HG03378 (cell line): ENCODE results near the gene CADM2.

Source experiments
- ATAC-seq: cut with Tn5 transposase; IDR thresholded peaks from one replicate; pipeline ENCODE4 v1.9.1; 2021; ENCODE audit warnings: mild to moderate bottlenecking, moderate library complexity; ENCODE audit not compliant: unreplicated experiment

Gene CADM2

DNA sequence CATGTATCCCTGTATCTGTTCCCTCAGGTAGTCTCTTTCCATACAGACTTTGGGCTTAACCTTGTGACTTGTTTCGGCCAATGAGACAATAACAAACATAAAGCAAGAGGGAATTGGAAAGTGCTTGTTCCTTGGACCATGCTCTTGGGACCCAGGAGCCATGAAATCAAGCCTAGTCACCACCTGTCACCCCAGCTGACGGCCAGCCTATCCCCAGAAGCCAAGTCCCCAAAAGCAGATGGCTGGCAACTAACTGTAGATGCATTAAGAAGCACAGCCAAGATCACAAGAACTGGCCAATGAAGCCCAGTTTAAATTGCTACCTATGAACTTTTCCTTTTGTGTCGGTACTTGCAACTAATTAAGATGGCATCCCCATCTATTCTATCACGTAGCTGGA lies 822.0 kb downstream of the CADM2 start:
- ATAC-seq: no peak

DNA sequence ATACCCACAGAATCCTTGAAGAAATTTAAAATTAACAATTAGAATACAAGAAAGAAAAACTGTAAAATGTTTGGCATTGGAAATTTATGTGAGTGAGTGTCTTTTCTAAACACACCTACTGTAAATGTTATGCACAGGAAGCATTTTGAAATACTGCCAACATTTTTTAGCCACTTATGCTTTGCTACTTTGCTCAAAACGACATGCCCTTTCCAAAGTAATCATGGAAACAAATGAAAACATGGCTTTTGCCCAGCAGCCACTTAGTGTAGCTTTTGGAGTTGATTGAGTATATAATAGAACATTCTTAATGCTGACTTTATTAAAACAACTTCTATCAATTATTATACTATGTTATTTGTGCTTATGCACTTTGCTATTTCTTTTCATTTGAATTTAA lies 823.0 kb downstream of the CADM2 start:
- ATAC-seq: no peak

DNA sequence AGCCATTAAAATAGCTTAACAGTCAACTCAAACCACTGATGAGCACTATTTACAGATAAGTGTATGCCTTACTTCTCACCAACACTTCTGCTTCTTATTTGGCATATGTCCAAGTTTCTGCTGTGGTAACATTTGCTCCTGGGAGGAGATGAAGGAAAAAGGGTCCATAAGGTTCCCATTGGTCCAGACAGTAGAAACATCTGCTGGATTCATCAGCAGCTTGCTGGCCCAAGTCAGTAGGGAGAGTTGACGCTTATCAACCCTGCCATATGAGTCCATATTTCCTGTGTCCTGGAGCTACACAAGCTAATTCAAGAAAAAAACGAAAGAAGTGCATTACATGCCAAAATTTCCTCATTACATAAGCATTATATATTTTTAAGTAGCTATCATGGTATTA lies 824.5 kb downstream of the CADM2 start:
- no peak for ATAC-seq

DNA sequence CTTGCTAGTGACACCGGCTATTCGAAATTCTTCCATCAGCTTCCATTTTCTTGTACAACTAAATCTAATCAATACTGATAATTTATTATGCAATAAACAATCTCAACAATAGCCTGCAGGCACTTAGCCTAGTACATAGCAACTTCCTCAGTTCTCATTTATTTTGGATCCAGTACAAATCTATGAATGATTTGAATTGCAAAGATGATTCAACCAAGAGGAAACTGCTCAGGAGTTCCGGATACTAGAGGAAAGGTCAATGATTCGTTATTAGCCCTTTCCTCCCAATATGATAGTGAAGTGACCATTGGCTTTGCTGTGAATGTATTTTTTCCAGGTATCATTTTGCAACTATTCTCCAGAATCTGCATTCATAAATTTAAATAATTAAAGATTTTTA lies 827.0 kb downstream of the CADM2 start:
- ATAC-seq: no peak

DNA sequence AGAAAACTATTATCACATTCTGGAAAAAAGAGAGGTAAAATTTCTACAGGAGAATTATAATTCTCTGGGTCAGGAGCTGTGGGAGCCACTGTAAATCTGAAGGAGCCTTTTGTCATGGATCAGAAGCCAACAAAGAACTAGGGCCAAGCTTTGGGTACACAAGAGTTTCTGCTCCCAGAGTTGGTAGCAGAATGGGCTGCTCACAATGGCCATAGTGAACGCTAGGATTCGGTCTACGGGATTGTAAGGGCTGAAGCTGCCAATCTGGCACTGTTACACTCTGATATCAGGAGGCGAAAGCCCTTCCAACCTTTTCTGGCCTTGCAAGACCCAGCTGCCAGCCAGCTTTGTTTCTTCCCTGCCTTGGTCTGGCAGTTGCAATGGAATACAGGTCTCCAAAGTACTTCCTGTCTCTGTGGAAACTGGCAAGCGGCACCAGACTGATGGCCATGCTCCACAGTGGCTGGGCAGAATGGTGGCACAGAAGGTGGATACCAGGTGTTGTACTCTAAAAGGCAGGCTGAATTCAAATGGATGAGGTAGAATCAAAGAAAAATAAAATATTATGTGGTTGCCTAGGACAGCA lies 831.7 kb downstream of the CADM2 start:
- no peak for ATAC-seq

DNA sequence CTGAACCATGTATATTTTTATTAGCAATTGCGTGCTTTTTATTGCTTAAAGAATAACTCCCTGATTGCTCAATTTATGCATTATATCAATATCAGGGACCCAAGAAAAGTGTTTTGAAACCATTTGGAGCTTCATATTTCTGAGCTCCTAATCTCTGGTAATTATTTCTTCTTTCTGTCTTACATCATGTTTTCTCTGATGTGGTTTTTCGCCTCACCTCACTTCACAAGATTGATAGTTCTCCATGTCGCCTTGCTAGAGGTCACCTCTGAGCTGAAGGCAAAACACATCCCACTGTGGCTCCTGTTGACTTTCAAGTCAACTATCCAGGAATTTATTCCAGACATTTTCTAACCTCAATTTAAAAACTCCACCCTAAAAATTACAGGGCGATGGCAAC lies 837.4 kb downstream of the CADM2 start:
- ATAC-seq: no peak

DNA sequence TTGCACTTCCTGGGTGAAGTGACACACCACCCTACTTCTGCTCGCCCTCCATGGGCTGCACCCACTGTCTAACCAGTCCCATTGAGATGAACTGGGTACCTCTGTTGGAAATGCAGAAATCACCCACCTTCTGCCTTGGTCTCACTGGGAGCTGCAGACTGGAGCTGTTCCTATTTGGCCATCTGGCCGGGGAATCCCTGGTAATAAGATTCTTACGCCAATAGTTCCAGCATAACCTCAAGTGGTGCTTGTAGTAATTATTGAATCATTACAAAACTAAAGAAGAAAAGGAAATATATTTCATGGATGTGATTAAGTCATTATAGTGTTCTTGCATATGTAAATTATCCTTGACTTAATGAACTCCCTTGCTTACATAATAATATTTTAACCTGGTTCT lies 841.9 kb downstream of the CADM2 start:
- ATAC-seq: no peak

DNA sequence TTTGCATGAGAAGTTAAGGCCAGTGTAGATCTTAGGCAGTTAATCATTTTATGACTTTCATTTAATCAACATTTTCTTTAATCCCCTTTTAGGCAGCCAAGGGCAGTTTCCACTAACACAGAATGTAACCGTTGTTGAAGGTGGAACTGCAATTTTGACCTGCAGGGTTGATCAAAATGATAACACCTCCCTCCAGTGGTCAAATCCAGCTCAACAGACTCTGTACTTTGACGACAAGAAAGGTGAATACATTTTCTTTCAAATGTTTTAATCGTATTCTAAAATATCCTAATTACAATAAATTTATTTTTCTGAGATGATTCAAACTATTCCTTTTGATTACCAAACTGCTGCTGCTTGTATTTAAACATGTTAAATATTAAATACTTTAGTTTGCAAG lies 843.2 kb downstream of the CADM2 start:
- no peak for ATAC-seq

DNA sequence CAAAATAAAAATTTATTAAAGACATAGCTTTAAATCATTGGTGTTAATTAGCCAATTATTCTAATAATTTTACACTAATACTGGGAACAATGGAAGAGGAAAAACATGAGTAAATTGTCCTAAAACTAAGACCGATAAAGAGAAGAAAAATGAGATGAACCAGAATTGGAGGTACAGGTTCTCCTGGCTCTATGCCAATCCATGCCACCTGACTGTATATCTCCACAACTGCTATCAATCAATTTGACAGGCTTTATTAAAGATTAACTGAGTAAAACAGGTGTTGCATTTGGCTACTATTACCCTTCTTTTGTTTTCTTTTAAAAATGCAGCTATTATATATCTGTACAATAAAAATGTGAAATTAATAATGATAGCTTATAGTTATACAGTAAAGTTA lies 850.0 kb downstream of the CADM2 start:
- no peak for ATAC-seq

DNA sequence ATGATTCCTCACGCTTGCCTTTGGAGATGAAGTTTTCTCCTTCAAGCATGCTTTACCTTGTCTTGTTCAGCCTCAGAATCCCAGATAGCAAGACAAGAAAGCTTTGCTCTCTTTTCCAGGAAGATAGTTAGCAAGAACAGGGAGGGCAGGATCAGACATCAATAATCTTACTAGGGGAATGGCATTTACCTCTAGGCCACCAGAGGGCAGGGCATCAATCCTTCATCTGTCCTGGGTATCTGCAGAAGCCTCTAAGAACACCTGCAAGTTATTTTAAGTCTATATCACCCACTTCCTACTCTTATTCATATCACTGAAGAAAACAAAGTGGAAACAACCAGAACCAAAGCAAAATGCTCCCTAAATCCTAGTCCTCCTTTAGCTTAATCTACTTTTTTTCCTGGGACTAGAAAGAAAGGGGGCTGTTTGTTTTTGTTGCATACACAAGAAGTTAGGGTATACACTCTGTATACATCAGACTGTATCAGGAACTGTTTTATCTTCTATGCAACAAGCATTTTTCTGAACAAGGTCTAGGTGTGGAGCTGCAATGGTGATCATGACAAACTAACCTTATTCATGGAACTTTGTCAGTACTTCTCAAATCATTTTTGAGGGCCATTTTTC lies 862.5 kb downstream of the CADM2 start:
- ATAC-seq: no peak

DNA sequence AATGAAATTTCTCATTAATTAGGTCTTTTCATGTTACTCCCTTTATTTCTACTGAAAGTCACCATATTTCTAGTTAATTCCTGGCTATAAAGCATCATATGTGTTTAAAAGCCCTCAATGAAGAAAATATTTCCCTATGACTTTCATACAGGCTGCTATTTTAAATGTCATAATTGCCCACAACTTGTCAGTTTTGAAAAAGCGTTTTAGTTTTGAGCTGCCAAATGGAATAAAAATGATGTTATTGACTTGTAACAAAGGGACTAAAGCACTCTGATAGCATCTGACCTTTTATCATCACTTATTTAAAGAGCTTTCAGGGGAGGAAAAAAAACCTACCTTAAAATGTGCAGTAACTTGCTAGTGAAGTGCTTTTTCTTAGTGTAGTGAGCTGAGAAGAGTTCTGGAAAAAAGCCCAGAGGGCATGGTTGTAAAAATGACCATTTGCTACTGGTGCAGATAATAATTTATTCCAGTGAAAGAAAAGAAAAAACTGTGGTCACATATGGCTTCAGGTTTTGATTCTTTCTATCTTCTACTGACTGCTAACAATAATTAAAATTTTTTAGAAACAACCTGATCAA lies 877.2 kb downstream of the CADM2 start:
- no peak for ATAC-seq

DNA sequence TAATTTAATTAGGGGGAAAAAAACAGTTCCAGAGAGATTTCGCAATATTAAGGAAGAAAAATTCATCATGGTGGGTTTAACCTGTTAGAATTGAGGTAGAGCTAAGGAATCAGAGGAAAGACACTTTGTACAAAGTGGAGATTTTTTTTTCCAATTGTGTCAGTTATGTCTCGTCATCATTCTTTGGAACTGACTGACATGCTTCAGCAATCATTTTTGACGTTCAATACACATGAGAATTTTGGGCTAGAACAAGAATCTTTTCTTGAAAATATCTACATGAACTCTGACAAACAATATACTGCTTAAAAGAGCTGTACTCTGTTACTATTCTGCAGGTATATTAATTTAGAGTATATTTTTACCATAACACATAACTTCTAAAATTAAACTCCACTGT lies 878.6 kb downstream of the CADM2 start:
- ATAC-seq: no peak

DNA sequence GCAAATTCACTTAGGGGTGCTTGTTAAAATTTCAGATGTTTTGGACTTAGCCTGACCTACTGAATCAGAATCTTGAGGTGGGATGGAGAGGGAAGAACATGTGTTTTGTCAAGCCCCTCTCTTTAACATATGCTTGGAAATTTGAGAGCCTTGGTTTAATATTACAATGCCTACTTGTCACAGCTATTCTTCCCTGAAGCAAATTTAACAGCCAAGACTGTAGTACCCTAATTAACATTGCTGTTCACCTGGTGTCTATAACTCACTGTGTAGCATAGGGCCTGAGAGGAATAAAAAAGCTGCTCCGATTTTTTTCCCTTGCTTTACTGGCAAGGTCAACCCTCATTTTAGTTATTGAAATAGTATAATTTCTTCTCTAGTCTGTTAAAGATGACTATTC lies 880.1 kb downstream of the CADM2 start:
- no peak for ATAC-seq

DNA sequence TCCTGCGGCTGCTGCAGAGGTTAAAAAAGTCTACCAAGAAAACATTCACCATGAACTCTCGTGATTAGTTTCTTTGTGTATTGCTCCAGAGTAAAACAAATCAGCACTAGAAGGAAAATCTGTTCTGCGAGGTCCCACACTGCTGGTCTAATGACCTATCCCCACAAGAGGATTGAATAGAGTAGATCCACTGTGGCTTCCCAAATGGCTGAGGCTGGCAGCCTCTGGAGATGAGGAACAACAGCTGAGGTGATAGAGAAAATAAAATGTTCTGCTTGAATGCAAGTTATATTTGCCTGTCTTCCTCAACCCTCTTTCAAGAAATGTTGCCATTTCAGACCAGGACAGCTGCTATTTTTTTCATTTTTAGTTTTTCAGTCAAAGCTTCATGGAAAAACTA lies 883.3 kb downstream of the CADM2 start:
- ATAC-seq: no peak

DNA sequence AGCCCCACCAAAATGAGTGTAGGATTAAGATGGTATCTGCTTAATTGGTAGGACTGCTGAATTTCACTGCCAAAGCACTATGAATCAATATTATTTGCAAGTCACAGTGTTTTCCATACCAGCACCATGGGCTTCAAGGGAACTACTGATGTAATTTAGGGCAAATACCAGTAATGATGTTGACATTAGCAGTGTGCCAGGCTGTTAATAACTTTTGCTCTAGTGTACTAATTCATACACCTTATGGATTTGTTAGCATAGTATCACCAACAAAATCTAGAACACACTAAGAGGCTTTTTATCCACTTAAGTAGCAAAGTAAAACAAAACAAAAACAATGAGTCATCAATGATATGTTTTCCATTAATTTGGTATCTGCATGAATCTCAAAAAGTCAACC lies 888.2 kb downstream of the CADM2 start:
- ATAC-seq: no peak

DNA sequence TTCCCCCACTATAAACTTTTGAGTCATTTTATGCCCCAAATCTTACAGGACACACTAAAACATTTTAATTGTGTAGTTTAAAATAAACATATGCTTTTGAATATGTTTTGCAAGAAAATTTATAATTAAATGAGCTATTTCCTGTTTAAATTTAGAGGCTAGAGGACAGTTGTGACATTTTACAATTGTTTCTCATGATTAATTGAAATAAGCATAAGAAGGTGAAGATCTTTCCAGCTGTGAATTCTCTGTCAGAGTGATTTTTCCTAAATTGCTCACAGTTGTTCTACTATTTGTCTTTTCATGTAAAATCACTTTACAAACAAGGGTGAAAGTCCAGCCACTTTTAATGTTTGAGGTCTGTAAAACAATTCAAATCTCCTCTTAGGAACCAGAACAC lies 892.3 kb downstream of the CADM2 start:
- no peak for ATAC-seq

DNA sequence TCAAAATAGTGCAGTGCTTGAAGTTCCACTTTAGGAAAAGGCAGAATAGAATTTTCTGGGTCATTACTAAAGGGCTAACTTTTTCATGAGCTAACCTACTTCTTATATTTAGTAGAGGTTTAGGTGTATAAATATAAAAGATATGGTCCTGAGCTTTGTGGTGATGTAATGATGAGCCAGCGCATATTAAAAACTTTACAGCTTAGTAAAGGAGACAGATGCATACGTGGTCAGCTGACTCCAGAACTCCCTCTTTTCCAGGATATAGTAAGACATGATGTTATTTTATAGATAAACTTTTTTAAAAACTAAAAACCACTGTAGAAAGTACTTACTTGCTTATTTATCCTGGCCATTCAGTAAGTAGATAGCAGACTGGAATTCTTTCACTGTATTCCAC lies 895.0 kb downstream of the CADM2 start:
- ATAC-seq: no peak

DNA sequence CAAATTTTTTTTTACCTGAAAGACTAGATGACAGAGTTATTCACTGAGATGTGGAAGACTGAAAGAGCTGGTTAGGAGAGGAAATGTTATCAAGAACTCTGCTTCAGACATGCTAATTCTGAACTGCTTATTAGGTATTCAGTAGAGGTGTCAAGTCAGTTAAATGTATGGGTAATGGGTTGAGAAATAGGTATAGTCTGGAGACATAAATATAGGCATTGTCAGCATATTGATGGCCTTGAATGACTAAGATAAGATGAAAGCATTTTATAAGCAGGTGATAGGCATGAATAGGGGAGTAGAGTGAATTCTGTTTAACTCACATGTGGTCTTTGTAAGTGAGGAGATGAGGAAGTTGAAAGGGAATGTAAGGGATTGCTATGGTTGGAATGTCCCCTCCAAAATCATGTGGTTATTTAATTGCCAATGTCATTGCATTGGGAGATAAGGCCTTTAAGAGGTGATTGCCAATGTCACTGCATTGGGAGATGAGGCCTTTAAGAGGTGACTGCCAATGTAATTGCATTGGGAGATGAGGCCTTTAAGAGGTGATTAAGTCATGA lies 904.2 kb downstream of the CADM2 start:
- ATAC-seq: no peak

DNA sequence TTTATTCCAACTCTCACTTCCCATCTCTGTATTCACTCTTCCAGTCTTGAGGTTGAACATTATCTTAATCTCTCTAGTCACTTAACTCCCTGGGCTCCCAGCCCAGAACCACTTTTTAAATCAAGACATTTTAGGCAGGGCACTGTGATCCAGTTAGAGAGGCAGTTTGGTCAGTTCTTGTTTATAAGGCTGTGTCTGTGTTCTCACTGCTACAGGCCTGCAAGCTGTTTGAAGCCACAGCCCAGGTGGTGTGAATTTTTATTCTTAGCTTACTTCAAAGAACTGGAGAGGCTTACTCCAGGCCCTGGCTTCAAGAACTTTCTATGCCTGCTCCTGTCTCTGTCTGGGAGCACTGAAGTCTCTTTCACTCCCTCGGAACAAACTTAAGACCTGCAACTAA lies 906.1 kb downstream of the CADM2 start:
- no peak for ATAC-seq

DNA sequence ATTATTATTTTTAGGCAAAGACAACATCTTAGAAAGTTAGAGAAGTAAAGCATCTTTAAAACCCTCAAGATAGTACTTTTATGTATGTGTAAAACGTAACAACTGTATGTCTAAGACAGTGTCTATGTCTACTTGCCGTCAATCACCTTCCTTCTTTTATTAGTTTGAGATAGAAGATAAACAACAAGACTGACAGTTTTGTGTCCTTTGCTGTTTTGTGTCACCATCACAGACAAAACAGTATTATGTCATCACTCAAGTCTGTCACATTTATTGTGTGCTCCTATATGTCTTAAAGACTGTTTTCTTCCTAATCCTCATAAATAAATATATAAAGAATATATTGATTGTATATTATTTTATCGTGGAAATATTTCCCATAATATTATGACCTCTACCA lies 908.3 kb downstream of the CADM2 start:
- no peak for ATAC-seq

DNA sequence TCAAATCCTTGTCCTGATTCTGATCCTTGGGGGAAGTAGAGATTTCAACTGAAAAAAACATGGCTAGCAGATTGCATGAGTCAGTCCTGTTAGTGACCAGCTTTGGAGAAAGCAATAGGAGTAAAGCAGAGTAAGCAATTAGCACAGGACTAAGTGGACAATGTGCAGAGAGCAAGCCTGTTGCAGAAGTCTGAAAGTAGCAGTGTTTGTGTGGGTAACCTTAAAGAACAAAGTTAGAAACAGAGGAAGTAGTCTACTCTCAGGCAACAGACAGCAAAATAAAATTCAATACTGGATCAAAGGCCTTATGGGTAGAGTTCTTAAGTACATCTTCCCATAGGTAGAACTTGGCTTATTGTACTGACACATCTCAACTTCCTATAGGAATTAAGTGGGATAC lies 916.8 kb downstream of the CADM2 start:
- ATAC-seq: no peak

DNA sequence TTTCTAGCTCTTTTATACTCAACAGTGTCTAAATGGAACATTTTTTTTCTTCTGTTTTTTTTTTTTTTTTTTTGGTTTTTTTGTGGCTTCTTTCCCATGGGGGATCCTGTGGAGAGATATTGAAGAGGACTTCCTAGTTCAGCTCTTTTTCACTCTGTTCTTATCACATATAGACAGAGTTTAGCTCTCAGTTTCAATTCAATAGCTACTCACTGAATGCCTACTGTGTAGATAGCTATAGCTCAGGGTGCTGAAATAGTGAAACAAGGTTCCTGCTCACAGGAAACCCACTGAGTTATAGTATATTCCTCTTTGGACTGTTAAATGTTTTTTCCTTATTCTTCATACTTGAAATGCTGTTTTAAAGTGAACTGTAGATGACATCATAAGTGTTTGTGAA lies 918.8 kb downstream of the CADM2 start:
- ATAC-seq: no peak
